Peyer's patch (tissue), 4 donors: Measurements from ENCODE around the gene HTT-AS.

Experiments
- POLR2A ChIP-seq, 2 donors: fragments of 450-650 bp; IDR thresholded peaks; one replicate each; pipeline ENCODE4 v1.5.1; 2017; ENCODE audit warnings: antibody characterized with exemption in 2 of 2, mild to moderate bottlenecking in 2 of 2, moderate library complexity in 2 of 2
- TF ChIP-seq, protein P1 (sequence below), 6 experiments: fragments of 450-650 bp in 4 of 6; fragments of 200-600 bp in 2 of 6; sonication (generic) in 1 of 6; IDR thresholded peaks; one replicate each; pipeline ENCODE4 v1.5.1; 2017 to 2019; ENCODE audit warnings: antibody characterized with exemption in 6 of 6, mild to moderate bottlenecking in 3 of 6, moderate library complexity in 1 of 6

DNA sequence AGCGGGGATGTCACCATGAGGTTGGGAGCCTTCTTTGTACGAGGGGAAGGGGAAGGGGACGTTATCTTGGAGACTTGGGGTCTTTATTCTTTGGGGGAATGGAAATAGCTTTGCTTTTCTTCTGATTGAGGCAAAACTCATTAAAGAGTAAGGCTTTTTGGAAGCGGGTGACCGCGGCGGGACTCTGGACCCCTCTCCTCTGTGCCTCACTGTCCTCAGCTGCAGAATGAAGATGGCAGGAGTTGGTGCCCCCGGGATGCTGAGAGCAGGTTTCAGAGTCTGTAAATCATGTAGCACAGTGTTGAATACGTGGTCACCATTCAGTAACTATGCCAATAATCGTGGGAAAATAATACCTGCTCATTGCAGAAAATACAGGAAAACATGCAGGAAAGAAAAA, 32.1 kb downstream of the HTT-AS start:
- TF ChIP-seq, protein P1, sequence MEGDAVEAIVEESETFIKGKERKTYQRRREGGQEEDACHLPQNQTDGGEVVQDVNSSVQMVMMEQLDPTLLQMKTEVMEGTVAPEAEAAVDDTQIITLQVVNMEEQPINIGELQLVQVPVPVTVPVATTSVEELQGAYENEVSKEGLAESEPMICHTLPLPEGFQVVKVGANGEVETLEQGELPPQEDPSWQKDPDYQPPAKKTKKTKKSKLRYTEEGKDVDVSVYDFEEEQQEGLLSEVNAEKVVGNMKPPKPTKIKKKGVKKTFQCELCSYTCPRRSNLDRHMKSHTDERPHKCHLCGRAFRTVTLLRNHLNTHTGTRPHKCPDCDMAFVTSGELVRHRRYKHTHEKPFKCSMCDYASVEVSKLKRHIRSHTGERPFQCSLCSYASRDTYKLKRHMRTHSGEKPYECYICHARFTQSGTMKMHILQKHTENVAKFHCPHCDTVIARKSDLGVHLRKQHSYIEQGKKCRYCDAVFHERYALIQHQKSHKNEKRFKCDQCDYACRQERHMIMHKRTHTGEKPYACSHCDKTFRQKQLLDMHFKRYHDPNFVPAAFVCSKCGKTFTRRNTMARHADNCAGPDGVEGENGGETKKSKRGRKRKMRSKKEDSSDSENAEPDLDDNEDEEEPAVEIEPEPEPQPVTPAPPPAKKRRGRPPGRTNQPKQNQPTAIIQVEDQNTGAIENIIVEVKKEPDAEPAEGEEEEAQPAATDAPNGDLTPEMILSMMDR (IDR thresholded peaks at IDR 0.05) = no peak
- TF ChIP-seq POLR2A (IDR thresholded peaks at IDR 0.05) = no peak
